Left lung (tissue), 10 donors: ENCODE data around the gene PARD6A. TPM values are rescaled to one million over a fixed set of nuclear protein-coding genes. Genes with fewer than 3 reads are reported as not detected.
A peak's percentile ranks its signal among the peaks of the same experiment; 100 is the strongest.

Source experiments
- ATAC-seq: fragments of 200-7000 bp; cut with Tn5 transposase; one replicate; pipeline ENCODE4 v1.9.1; 2020; ENCODE audit warnings: moderate library complexity
- DNase-seq, 4 donors: peaks; one replicate each; pipeline ENCODE4 v3.0.0-alpha.2; 2013 to 2020
- H3K27ac ChIP-seq, 2 donors: fragments of 200-600 bp; sonication (generic) in 1 of 2; one replicate each; pipeline versions ENCODE4 v1.5.0 to v1.8.0; 2020 to 2021
- H3K27me3 ChIP-seq, 2 donors: fragments of 200-600 bp; sonication (generic) in 1 of 2; one replicate each; pipeline versions ENCODE4 v1.5.0 to v1.8.0; 2020 to 2021
- H3K36me3 ChIP-seq, 2 donors: fragments of 200-600 bp; sonication (generic) in 1 of 2; one replicate each; pipeline versions ENCODE4 v1.5.0 to v1.8.0; 2020 to 2021
- H3K4me1 ChIP-seq, 2 donors: fragments of 200-600 bp; one replicate each; pipeline ENCODE4 v1.8.0; 2021
- H3K4me3 ChIP-seq, 2 donors: fragments of 200-600 bp; sonication (generic) in 1 of 2; one replicate each; pipeline versions ENCODE4 v1.5.0 to v1.8.0; 2020 to 2021; ENCODE audit warnings: mild to moderate bottlenecking in 1 of 2
- H3K9me3 ChIP-seq, 2 donors: fragments of 200-600 bp; sonication (generic) in 1 of 2; one replicate each; pipeline versions ENCODE4 v1.5.0 to v1.8.0; 2020 to 2021
- CTCF ChIP-seq, 2 donors: fragments of 200-600 bp; sonication (generic) in 1 of 2; IDR thresholded peaks; one replicate each; pipeline versions ENCODE4 v1.5.0 to v1.8.0; 2021; ENCODE audit warnings: antibody characterized with exemption in 2 of 2
- intact Hi-C, 2 donors: fragments of 100-400 bp; cut with DNase I; formaldehyde crosslinking; loops; one replicate each; pipeline versions ENCODE4 v1.11.2 to v1.14.2; 2022
- polyA plus RNA-seq, 6 donors: library from polyadenylated mRNA; unstranded; fragments of 120-200 nt; gene quantifications; one replicate each; pipeline ENCODE4 v1.2.1, GENCODE V29; 2013; ENCODE audit not compliant: insufficient read length in 6 of 6
- total RNA-seq, 2 donors: library from RNA; stranded (reverse); fragmentation: NEBNext Ultra II Directional; extraction: Animal tissue kit (Norgen Biotek cat#: 25700); gene quantifications; one replicate each; pipeline ENCODE4 v1.2.1, GENCODE V29; 2021
- donor health status: DM: no; HTN: yes; CAD: no.
- donor health status: DM: no; HTN: no; CAD: no.

The PARD6A gene
- total and polyA plus RNA-seq, 8 donors, result 1.4 to 4.1 (median 1.9) TPM

GRCh38 chr16:67667817-67668494 is 7.2 kb downstream of the PARD6A start:
- H3K27ac ChIP-seq, result peak overlapping the region; percentile 86 to 91
- no peaks in the 10 kb centered on the region for H3K9me3 ChIP-seq
- H3K36me3 ChIP-seq, result peaks cover 0 to 3% of the 10 kb centered on the region in 2 donors
- DNase-seq (peak; percentile 79 to 92 (median 87)), ATAC-seq (peak; percentile 77)
- peak overlapping the region in 1 of 2 donors; percentile 86 for H3K4me3 ChIP-seq
- peaks cover 22 to 50% of the 10 kb centered on the region in 2 donors for H3K4me1 ChIP-seq
- intact Hi-C loops, result loop anchor here in 1 of 2 donors (5.0 kb wide), 1 partner anchor 106 kb away; the partner anchor contains the start of gene CTCF
- peak; percentile 62 to 81 for TF ChIP-seq CTCF (IDR thresholded peaks at IDR 0.05)
- H3K27me3 ChIP-seq, result no peaks in the 10 kb centered on the region

- no peak for TF ChIP-seq CTCF (IDR thresholded peaks at IDR 0.05)
- Histone ChIP-seq H3K27ac (peak overlapping the region in 1 of 2 donors; percentile 91), H3K4me1 (peaks cover 29 to 57% of the 10 kb centered on the region in 2 donors), H3K4me3 (no peak overlapping the region), H3K9me3 (no peaks in the 10 kb centered on the region), H3K36me3 (no peaks in the 10 kb centered on the region), H3K27me3 (no peaks in the 10 kb centered on the region)
- no peak for ATAC-seq
- intact Hi-C loops, result loop anchor here in 1 of 2 donors (5.0 kb wide), 1 partner anchor 106 kb away; the partner anchor contains the start of gene CTCF
- DNase-seq, result no peak
Observed at GRCh38 chr16:67668495-67669157, 7.9 kb downstream of the PARD6A start.

- Histone ChIP-seq H3K4me3 (no peak overlapping the region), H3K27me3 (no peaks in the 10 kb centered on the region), H3K4me1 (peaks cover 39 to 67% of the 10 kb centered on the region in 2 donors), H3K9me3 (no peaks in the 10 kb centered on the region), H3K27ac (peak overlapping the region in 1 of 2 donors; percentile 91), H3K36me3 (no peaks in the 10 kb centered on the region)
- no peak for TF ChIP-seq CTCF (IDR thresholded peaks at IDR 0.05)
- intact Hi-C loops, result loop anchor here in 1 of 2 donors (5.0 to 10.0 kb wide), 3 partner anchors 107 to 255 kb away; partner anchors contain the start of gene CTCF
- DNase-seq, result peak in 1 of 4 donors; percentile 35
- ATAC-seq, result no peak
Observed at GRCh38 chr16:67669499-67670101, 8.8 kb downstream of the PARD6A start.

GRCh38 chr16:67672306-67672705 is 11.5 kb downstream of the PARD6A start:
- intact Hi-C loops, result loop anchor here in 1 of 2 donors (10.0 kb wide), 2 partner anchors 152 to 252 kb away; no protein-coding TSS in a partner anchor
- Histone ChIP-seq H3K9me3 (no peaks in the 10 kb centered on the region), H3K4me1 (peaks cover 35 to 65% of the 10 kb centered on the region in 2 donors), H3K36me3 (peaks cover 0 to 11% of the 10 kb centered on the region in 2 donors), H3K27ac (peak overlapping the region in 1 of 2 donors; percentile 77), H3K27me3 (no peaks in the 10 kb centered on the region), H3K4me3 (no peak overlapping the region)
- DNase-seq (peak in 2 of 4 donors; percentile 73 to 83), ATAC-seq (peak; percentile 62)
- TF ChIP-seq CTCF (IDR thresholded peaks at IDR 0.05), result no peak
